ENCODE results near the gene XXYLT1.

XXYLT1 gene

DNA sequence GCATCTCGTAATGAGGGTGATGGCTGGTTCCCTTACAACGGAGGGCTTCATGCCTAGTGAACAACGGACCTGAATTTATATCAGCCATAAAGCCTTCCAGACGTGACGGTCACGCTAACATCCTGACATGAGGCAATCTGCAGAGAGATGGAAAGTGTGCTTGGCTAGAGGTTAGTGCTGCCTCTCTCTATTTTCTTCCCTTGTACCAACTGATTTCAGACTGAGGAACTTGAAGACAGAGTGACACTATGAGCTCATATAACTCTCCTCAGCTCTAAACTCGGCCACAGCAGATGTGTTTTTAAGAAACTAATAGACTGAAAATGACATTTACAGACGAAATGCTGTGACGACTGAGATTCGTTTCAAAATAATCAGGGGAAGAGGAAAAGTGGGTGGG, 122.4 kb downstream of the XXYLT1 start (continued):
- TF ChIP-seq, protein P1, sequence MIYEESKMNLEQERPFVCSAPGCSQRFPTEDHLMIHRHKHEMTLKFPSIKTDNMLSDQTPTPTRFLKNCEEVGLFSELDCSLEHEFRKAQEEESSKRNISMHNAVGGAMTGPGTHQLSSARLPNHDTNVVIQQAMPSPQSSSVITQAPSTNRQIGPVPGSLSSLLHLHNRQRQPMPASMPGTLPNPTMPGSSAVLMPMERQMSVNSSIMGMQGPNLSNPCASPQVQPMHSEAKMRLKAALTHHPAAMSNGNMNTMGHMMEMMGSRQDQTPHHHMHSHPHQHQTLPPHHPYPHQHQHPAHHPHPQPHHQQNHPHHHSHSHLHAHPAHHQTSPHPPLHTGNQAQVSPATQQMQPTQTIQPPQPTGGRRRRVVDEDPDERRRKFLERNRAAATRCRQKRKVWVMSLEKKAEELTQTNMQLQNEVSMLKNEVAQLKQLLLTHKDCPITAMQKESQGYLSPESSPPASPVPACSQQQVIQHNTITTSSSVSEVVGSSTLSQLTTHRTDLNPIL (CRISPR knock-in tag; IDR thresholded peaks at IDR 0.05; ENCODE audit: low read depth), result no peak
- no peak for TF ChIP-seq GLIS3 (CRISPR knock-in tag; IDR thresholded peaks at IDR 0.05)

GRCh38 chr3:195147649-195148080, 123.3 kb downstream of the XXYLT1 start:
- ATAC-seq, result no peak
- TF ChIP-seq, protein P2, sequence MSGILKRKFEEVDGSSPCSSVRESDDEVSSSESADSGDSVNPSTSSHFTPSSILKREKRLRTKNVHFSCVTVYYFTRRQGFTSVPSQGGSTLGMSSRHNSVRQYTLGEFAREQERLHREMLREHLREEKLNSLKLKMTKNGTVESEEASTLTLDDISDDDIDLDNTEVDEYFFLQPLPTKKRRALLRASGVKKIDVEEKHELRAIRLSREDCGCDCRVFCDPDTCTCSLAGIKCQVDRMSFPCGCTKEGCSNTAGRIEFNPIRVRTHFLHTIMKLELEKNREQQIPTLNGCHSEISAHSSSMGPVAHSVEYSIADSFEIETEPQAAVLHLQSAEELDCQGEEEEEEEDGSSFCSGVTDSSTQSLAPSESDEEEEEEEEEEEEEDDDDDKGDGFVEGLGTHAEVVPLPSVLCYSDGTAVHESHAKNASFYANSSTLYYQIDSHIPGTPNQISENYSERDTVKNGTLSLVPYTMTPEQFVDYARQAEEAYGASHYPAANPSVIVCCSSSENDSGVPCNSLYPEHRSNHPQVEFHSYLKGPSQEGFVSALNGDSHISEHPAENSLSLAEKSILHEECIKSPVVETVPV (CRISPR knock-in tag; IDR thresholded peaks at IDR 0.05), result no peak
- TF ChIP-seq PPARA (CRISPR knock-in tag; IDR thresholded peaks at IDR 0.05; ENCODE audit: borderline replicate concordance), result no peak
- TF ChIP-seq SNAI2 (CRISPR knock-in tag; IDR thresholded peaks at IDR 0.05), result no peak
- no peak for TF ChIP-seq ARNTL (CRISPR knock-in tag; IDR thresholded peaks at IDR 0.05; ENCODE audit: borderline replicate concordance, low read depth)
- no peak for TF ChIP-seq GLIS3 (CRISPR knock-in tag; IDR thresholded peaks at IDR 0.05)
- TF ChIP-seq, protein P3, sequence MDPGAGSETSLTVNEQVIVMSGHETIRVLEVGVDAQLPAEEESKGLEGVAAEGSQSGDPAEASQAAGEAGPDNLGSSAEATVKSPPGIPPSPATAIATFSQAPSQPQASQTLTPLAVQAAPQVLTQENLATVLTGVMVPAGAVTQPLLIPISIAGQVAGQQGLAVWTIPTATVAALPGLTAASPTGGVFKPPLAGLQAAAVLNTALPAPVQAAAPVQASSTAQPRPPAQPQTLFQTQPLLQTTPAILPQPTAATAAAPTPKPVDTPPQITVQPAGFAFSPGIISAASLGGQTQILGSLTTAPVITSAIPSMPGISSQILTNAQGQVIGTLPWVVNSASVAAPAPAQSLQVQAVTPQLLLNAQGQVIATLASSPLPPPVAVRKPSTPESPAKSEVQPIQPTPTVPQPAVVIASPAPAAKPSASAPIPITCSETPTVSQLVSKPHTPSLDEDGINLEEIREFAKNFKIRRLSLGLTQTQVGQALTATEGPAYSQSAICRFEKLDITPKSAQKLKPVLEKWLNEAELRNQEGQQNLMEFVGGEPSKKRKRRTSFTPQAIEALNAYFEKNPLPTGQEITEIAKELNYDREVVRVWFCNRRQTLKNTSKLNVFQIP (CRISPR knock-in tag; IDR thresholded peaks at IDR 0.05; ENCODE audit: borderline replicate concordance, low read depth), result no peak

GRCh38 chr3:195146131-195146530, 124.8 kb downstream of the XXYLT1 start:
- ATAC-seq, result no peak
- TF ChIP-seq ZNF8 (CRISPR knock-in tag; IDR thresholded peaks at IDR 0.05), result no peak
- no peak for TF ChIP-seq ISL1 (CRISPR knock-in tag; IDR thresholded peaks at IDR 0.05)
- no peak for TF ChIP-seq GLIS3 (CRISPR knock-in tag; IDR thresholded peaks at IDR 0.05)
- TF ChIP-seq ZFP30 (CRISPR knock-in tag; IDR thresholded peaks at IDR 0.05), result no peak
- no peak for TF ChIP-seq ZNF565 (CRISPR knock-in tag; conservative IDR thresholded peaks at IDR 0.05; ENCODE audit: low read depth)
- no peak for TF ChIP-seq PPARA (CRISPR knock-in tag; IDR thresholded peaks at IDR 0.05; ENCODE audit: borderline replicate concordance)
- TF ChIP-seq, protein P3 (CRISPR knock-in tag; IDR thresholded peaks at IDR 0.05; ENCODE audit: borderline replicate concordance, low read depth), result no peak
- no peak for TF ChIP-seq PATZ1 (CRISPR knock-in tag; IDR thresholded peaks at IDR 0.05; ENCODE audit: borderline replicate concordance)
- TF ChIP-seq SNAI2 (CRISPR knock-in tag; IDR thresholded peaks at IDR 0.05), result no peak
- no peak for TF ChIP-seq TCF4 (CRISPR knock-in tag; IDR thresholded peaks at IDR 0.05; ENCODE audit: borderline replicate concordance)
- TF ChIP-seq, protein P2 (CRISPR knock-in tag; IDR thresholded peaks at IDR 0.05), result no peak
- no peak for TF ChIP-seq TOX (CRISPR knock-in tag; IDR thresholded peaks at IDR 0.05; ENCODE audit: borderline replicate concordance)
- no peak for TF ChIP-seq ZNF70 (CRISPR knock-in tag; IDR thresholded peaks at IDR 0.05)
- TF ChIP-seq OSR1 (CRISPR knock-in tag; IDR thresholded peaks at IDR 0.05), result no peak

GRCh38 chr3:195145579-195145978, 125.4 kb downstream of the XXYLT1 start:
- no peak for ATAC-seq
- TF ChIP-seq ARNTL (CRISPR knock-in tag; IDR thresholded peaks at IDR 0.05; ENCODE audit: borderline replicate concordance, low read depth) (no peak), BACH2 (CRISPR knock-in tag; IDR thresholded peaks at IDR 0.05; ENCODE audit: borderline replicate concordance) (no peak), TCF4 (CRISPR knock-in tag; IDR thresholded peaks at IDR 0.05; ENCODE audit: borderline replicate concordance) (no peak), GLIS3 (CRISPR knock-in tag; IDR thresholded peaks at IDR 0.05) (no peak), ISL1 (CRISPR knock-in tag; IDR thresholded peaks at IDR 0.05) (no peak), TOX (CRISPR knock-in tag; IDR thresholded peaks at IDR 0.05; ENCODE audit: borderline replicate concordance) (no peak), CSDC2 (CRISPR knock-in tag; IDR thresholded peaks at IDR 0.05) (no peak), ZFP3 (CRISPR knock-in tag; IDR thresholded peaks at IDR 0.05) (no peak), OSR1 (CRISPR knock-in tag; IDR thresholded peaks at IDR 0.05) (no peak)
- TF ChIP-seq, protein P3 (CRISPR knock-in tag; IDR thresholded peaks at IDR 0.05; ENCODE audit: borderline replicate concordance, low read depth), result no peak
- TF ChIP-seq, protein P4, sequence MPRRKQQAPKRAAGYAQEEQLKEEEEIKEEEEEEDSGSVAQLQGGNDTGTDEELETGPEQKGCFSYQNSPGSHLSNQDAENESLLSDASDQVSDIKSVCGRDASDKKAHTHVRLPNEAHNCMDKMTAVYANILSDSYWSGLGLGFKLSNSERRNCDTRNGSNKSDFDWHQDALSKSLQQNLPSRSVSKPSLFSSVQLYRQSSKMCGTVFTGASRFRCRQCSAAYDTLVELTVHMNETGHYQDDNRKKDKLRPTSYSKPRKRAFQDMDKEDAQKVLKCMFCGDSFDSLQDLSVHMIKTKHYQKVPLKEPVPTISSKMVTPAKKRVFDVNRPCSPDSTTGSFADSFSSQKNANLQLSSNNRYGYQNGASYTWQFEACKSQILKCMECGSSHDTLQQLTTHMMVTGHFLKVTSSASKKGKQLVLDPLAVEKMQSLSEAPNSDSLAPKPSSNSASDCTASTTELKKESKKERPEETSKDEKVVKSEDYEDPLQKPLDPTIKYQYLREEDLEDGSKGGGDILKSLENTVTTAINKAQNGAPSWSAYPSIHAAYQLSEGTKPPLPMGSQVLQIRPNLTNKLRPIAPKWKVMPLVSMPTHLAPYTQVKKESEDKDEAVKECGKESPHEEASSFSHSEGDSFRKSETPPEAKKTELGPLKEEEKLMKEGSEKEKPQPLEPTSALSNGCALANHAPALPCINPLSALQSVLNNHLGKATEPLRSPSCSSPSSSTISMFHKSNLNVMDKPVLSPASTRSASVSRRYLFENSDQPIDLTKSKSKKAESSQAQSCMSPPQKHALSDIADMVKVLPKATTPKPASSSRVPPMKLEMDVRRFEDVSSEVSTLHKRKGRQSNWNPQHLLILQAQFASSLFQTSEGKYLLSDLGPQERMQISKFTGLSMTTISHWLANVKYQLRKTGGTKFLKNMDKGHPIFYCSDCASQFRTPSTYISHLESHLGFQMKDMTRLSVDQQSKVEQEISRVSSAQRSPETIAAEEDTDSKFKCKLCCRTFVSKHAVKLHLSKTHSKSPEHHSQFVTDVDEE (CRISPR knock-in tag; IDR thresholded peaks at IDR 0.05), result no peak
